ENCODE data around the gene INS. TPM values are rescaled to one million over a fixed set of nuclear protein-coding genes. Genes with fewer than 3 reads are reported as not detected.

The INS gene
- total and polyA plus RNA-seq, 2 of the 13 experiments (the other 11 are each of a cell fraction or from before 2014, with no cell fraction given) = not detected

DNA sequence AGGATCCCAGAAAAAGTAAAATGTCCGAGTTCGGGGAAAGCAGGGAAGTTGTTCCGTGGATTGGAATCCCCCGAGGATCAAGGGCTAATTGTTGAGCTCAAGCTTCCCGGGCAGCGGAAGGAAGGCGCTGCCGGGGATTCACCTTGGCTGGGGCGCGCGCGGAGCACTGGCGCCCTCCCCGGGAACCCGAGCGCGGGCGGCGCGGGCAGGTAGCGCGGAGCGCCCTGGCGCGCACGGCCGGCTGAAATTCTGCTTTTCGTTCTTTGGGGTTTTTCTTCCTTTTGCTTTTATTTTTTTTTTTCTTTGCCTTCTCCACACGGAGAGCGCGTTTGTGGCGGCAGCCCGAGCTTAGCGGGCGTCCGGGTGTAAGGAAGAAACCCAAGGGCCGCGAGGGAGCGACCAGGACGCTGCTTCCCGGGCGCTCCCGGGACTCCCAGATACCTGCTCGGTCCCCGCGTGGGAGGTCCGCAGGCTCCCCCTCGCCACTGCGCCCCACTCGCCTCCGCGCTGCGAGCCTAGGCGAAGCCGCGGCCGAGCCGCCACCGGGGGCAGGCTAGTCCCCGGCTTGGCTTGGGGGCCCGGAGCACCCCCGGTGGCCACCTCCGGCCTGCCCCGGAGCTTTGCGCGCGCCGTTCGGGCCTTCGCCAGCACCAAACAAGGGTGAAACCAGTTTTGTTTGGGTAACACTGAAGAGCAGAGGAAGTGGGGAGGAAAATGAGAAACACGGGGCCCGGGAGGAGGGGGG is 17.0 kb downstream of the INS start (continued):
- TF ChIP-seq, protein P1, sequence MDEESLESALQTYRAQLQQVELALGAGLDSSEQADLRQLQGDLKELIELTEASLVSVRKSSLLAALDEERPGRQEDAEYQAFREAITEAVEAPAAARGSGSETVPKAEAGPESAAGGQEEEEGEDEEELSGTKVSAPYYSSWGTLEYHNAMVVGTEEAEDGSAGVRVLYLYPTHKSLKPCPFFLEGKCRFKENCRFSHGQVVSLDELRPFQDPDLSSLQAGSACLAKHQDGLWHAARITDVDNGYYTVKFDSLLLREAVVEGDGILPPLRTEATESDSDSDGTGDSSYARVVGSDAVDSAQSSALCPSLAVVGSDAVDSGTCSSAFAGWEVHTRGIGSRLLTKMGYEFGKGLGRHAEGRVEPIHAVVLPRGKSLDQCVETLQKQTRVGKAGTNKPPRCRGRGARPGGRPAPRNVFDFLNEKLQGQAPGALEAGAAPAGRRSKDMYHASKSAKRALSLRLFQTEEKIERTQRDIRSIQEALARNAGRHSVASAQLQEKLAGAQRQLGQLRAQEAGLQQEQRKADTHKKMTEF (CRISPR knock-in tag; IDR thresholded peaks at IDR 0.05) = peak; percentile 29; the same call in 1 of the 2 replicates
- TF ChIP-seq GABPB1 (CRISPR knock-in tag; IDR thresholded peaks at IDR 0.05) (peak; percentile 35; the same call in 1 of the 2 replicates), ELF3 (CRISPR knock-in tag; IDR thresholded peaks at IDR 0.05) (0 out of 2 replicates have a peak, but pooled peaks have one; percentile 36), RAD21 (CRISPR knock-in tag; IDR thresholded peaks at IDR 0.05) (0 out of 2 replicates have a peak, but pooled peaks have one; percentile 31), SP4 (CRISPR knock-in tag; IDR thresholded peaks at IDR 0.05) (0 out of 2 replicates have a peak, but pooled peaks have one; percentile 25), BCL6 (CRISPR knock-in tag; IDR thresholded peaks at IDR 0.05) (peak; percentile 76), ZNF556 (CRISPR knock-in tag; IDR thresholded peaks at IDR 0.05; ENCODE audit: borderline replicate concordance) (no peak), ESRRA (CRISPR knock-in tag; IDR thresholded peaks at IDR 0.05; ENCODE audit: low read depth) (no peak), ZNF501 (CRISPR knock-in tag; IDR thresholded peaks at IDR 0.05) (peak; percentile 71; the same call in 1 of the 2 replicates), RNF2 (conservative IDR thresholded peaks at IDR 0.05; ENCODE audit: low read depth) (peak; percentile 95), MTA1 (CRISPR knock-in tag; IDR thresholded peaks at IDR 0.05; ENCODE audit: borderline replicate concordance) (peak; percentile 58; the same call in 1 of the 2 replicates), SALL1 (CRISPR knock-in tag; IDR thresholded peaks at IDR 0.05) (peak; percentile 10; the same call in 1 of the 2 replicates)
- TF ChIP-seq, protein P2, sequence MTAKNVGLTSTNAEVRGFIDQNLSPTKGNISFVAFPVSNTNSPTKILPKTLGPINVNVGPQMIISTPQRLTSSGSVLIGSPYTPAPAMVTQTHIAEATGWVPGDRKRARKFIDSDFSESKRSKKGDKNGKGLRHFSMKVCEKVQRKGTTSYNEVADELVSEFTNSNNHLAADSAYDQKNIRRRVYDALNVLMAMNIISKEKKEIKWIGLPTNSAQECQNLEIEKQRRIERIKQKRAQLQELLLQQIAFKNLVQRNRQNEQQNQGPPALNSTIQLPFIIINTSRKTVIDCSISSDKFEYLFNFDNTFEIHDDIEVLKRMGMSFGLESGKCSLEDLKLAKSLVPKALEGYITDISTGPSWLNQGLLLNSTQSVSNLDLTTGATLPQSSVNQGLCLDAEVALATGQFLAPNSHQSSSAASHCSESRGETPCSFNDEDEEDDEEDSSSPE (CRISPR knock-in tag; IDR thresholded peaks at IDR 0.05) = 0 out of 2 replicates have a peak, but pooled peaks have one; percentile 25
- TF ChIP-seq, protein P3, sequence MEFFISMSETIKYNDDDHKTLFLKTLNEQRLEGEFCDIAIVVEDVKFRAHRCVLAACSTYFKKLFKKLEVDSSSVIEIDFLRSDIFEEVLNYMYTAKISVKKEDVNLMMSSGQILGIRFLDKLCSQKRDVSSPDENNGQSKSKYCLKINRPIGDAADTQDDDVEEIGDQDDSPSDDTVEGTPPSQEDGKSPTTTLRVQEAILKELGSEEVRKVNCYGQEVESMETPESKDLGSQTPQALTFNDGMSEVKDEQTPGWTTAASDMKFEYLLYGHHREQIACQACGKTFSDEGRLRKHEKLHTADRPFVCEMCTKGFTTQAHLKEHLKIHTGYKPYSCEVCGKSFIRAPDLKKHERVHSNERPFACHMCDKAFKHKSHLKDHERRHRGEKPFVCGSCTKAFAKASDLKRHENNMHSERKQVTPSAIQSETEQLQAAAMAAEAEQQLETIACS (CRISPR knock-in tag; IDR thresholded peaks at IDR 0.05) = peak; percentile 50; the same call in 1 of the 2 replicates
- TF ChIP-seq, protein P4, sequence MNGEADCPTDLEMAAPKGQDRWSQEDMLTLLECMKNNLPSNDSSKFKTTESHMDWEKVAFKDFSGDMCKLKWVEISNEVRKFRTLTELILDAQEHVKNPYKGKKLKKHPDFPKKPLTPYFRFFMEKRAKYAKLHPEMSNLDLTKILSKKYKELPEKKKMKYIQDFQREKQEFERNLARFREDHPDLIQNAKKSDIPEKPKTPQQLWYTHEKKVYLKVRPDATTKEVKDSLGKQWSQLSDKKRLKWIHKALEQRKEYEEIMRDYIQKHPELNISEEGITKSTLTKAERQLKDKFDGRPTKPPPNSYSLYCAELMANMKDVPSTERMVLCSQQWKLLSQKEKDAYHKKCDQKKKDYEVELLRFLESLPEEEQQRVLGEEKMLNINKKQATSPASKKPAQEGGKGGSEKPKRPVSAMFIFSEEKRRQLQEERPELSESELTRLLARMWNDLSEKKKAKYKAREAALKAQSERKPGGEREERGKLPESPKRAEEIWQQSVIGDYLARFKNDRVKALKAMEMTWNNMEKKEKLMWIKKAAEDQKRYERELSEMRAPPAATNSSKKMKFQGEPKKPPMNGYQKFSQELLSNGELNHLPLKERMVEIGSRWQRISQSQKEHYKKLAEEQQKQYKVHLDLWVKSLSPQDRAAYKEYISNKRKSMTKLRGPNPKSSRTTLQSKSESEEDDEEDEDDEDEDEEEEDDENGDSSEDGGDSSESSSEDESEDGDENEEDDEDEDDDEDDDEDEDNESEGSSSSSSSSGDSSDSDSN (CRISPR knock-in tag; IDR thresholded peaks at IDR 0.05) = peak; percentile 46; the same call in 1 of the 2 replicates
- TF ChIP-seq, protein P5, sequence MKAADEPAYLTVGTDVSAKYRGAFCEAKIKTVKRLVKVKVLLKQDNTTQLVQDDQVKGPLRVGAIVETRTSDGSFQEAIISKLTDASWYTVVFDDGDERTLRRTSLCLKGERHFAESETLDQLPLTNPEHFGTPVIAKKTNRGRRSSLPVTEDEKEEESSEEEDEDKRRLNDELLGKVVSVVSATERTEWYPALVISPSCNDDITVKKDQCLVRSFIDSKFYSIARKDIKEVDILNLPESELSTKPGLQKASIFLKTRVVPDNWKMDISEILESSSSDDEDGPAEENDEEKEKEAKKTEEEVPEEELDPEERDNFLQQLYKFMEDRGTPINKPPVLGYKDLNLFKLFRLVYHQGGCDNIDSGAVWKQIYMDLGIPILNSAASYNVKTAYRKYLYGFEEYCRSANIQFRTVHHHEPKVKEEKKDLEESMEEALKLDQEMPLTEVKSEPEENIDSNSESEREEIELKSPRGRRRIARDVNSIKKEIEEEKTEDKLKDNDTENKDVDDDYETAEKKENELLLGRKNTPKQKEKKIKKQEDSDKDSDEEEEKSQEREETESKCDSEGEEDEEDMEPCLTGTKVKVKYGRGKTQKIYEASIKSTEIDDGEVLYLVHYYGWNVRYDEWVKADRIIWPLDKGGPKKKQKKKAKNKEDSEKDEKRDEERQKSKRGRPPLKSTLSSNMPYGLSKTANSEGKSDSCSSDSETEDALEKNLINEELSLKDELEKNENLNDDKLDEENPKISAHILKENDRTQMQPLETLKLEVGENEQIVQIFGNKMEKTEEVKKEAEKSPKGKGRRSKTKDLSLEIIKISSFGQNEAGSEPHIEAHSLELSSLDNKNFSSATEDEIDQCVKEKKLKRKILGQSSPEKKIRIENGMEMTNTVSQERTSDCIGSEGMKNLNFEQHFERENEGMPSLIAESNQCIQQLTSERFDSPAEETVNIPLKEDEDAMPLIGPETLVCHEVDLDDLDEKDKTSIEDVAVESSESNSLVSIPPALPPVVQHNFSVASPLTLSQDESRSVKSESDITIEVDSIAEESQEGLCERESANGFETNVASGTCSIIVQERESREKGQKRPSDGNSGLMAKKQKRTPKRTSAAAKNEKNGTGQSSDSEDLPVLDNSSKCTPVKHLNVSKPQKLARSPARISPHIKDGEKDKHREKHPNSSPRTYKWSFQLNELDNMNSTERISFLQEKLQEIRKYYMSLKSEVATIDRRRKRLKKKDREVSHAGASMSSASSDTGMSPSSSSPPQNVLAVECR (CRISPR knock-in tag; IDR thresholded peaks at IDR 0.05; ENCODE audit: borderline replicate concordance) = no peak; the same call in 1 of the 2 replicates

Measured in HepG2 (cell line).